ENCODE measurements around the gene APOBEC3A. TPM values are rescaled to one million over a fixed set of nuclear protein-coding genes. Genes with fewer than 3 reads are reported as not detected.

The APOBEC3A gene
- total RNA-seq, 1 donor from 2014 or later = not detected

DNA sequence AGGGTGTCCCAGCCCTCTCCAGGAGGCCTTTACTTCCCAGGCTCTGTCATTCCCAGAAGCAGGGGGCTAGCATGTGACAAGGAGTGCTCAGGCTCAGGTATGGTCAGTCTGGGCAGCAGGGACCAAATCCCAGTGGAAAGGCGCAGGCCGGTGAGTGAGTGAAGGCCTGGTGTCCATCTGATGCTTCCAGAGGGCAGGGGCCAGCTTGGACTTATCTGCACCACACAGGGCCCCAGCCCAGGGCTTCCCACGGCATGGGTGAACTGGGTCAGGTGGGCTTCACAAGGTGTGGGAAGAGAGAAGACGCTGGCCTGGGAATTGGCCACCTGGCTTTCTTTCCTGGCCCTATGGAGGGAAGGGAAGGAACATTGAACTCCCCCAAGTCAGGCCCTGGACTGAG lies 20.4 kb upstream of the APOBEC3A start:
- intact Hi-C loops (cut with micrococcal nuclease) = no loop called here
- TF ChIP-seq, protein P1, sequence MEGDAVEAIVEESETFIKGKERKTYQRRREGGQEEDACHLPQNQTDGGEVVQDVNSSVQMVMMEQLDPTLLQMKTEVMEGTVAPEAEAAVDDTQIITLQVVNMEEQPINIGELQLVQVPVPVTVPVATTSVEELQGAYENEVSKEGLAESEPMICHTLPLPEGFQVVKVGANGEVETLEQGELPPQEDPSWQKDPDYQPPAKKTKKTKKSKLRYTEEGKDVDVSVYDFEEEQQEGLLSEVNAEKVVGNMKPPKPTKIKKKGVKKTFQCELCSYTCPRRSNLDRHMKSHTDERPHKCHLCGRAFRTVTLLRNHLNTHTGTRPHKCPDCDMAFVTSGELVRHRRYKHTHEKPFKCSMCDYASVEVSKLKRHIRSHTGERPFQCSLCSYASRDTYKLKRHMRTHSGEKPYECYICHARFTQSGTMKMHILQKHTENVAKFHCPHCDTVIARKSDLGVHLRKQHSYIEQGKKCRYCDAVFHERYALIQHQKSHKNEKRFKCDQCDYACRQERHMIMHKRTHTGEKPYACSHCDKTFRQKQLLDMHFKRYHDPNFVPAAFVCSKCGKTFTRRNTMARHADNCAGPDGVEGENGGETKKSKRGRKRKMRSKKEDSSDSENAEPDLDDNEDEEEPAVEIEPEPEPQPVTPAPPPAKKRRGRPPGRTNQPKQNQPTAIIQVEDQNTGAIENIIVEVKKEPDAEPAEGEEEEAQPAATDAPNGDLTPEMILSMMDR (IDR thresholded peaks at IDR 0.05) = no peak
- no peak overlapping the region for H3K27ac Mint-ChIP-seq
- H3K36me3 Mint-ChIP-seq (ENCODE audit: low read depth) = no peaks in the 10 kb centered on the region
- no peak for ATAC-seq (ENCODE audit: low read depth)
- POLR2A ChIA-PET = no interaction called here
- peaks cover 13% of the 10 kb centered on the region for H3K27me3 Mint-ChIP-seq
- CTCF ChIA-PET = interaction anchor here (0.6 kb wide), 1 partner anchor 383 kb away, joined by 3 read pairs; no protein-coding TSS in a partner anchor
- no peaks in the 10 kb centered on the region for H3K9me3 Mint-ChIP-seq
- H3K4me1 Mint-ChIP-seq = peaks cover 16% of the 10 kb centered on the region
- no peak overlapping the region for H3K4me3 Mint-ChIP-seq
- no peak for DNase-seq

DNA sequence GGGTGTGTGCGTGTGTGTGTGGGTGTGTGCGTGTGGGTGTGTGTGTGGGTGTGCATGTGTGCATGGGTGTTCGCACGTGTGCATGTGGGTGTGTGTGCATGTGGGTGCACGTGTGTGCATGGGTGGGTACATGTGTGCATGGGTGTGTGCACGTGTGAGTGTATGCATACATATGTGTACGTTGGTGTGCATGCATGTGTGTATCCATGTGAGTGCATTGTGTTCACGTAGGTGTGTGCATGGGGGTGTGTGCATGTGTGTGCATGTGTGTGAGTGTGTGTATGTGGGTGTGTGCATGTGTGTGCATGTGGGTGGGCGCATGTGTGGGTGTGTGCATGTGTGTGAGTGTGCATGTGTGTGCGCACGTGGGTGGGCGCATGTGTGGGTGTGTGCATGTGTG lies 19.9 kb upstream of the APOBEC3A start:
- DNase-seq (no peak), ATAC-seq (ENCODE audit: low read depth) (no peak)
- H3K27me3 Mint-ChIP-seq = peaks cover 13% of the 10 kb centered on the region
- intact Hi-C loops (cut with micrococcal nuclease) = no loop called here
- TF ChIP-seq, protein P1 (IDR thresholded peaks at IDR 0.05) = no peak
- no peak overlapping the region for H3K4me3 Mint-ChIP-seq
- ChIA-PET POLR2A (no interaction called here), CTCF (no interaction called here)
- H3K27ac Mint-ChIP-seq = no peak overlapping the region
- H3K36me3 Mint-ChIP-seq (ENCODE audit: low read depth) = no peaks in the 10 kb centered on the region
- no peaks in the 10 kb centered on the region for H3K9me3 Mint-ChIP-seq
- peaks cover 21% of the 10 kb centered on the region for H3K4me1 Mint-ChIP-seq

DNA sequence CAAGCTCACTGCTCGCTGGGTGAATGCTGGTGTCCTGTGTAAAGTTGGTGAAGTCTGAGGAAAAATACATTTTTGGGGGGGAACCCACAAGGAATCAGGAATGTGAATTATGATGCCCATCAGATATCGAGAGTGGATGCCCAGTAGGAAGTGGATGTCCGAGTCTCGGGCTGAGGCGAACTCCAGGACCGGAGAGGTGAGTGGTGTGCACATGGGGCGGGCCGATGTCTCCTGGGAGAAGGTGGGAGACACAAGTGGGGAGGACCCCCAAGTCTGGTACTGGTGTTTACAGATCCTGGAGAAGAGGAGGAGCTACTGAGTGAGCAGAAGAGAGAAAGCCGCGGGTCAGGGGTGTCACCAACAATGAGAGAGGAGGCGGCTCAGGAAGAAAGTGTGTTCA lies 19.2 kb upstream of the APOBEC3A start:
- intact Hi-C loops (cut with micrococcal nuclease) = no loop called here
- CTCF ChIA-PET = no interaction called here

GRCh38 chr22:38938925-38939324 lies 18.5 kb upstream of the APOBEC3A start:
- Mint-ChIP-seq H3K9me3 (no peaks in the 10 kb centered on the region), H3K27me3 (peaks cover 16% of the 10 kb centered on the region), H3K4me3 (no peak overlapping the region), H3K27ac (no peak overlapping the region), H3K4me1 (peaks cover 34% of the 10 kb centered on the region), H3K36me3 (ENCODE audit: low read depth) (no peaks in the 10 kb centered on the region)
- ChIA-PET CTCF (no interaction called here), POLR2A (no interaction called here)
- no peak for DNase-seq
- TF ChIP-seq, protein P1 (IDR thresholded peaks at IDR 0.05) = no peak
- no peak for ATAC-seq (ENCODE audit: low read depth)
- intact Hi-C loops (cut with micrococcal nuclease) = no loop called here

More for the DNA sequence above, 19.2 kb upstream of the APOBEC3A start:
- Mint-ChIP-seq H3K36me3 (ENCODE audit: low read depth) (no peaks in the 10 kb centered on the region), H3K27me3 (peaks cover 13% of the 10 kb centered on the region), H3K27ac (peak overlapping the region; percentile 32), H3K9me3 (no peaks in the 10 kb centered on the region), H3K4me1 (peaks cover 28% of the 10 kb centered on the region), H3K4me3 (no peak overlapping the region)
- ATAC-seq (ENCODE audit: low read depth) = no peak
- POLR2A ChIA-PET = no interaction called here
- no peak for DNase-seq
- TF ChIP-seq, protein P1 (IDR thresholded peaks at IDR 0.05) = no peak

DNA sequence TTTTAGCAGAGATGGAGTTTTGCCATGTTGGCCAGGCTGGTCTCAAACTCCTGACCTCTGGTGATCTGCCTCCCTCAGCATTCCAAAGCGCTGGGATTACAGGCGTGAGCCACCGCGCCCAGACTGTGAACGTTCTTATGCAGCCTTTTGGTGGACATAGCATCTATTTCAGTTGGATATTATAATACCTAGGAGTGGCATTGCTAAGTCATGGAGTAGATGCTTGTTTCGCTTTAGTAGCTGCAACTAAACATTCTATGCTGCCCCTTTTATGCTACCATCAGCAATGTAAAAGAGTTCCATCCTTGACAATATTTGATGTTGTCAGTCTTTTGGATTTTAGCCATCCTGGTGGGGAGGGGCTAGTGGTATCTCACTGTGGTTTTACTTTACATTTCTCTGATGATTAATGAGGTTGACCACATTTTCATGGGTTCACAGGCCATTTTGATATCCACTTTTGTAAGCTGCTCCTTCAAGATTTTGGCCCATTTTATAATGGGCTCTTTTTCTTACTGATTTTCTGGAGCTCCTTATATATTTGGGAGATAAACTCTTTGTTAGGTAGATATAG lies 16.5 kb upstream of the APOBEC3A start:
- no peaks in the 10 kb centered on the region for H3K36me3 Mint-ChIP-seq (ENCODE audit: low read depth)
- CTCF ChIA-PET = interaction anchor here (1.0 to 1.7 kb wide), 3 partner anchors 15 to 71 kb away, joined by 3 to 8 read pairs (median 4); no protein-coding TSS in a partner anchor
- peak overlapping the region; percentile 82 for H3K27ac Mint-ChIP-seq
- TF ChIP-seq, protein P1 (IDR thresholded peaks at IDR 0.05) = no peak
- H3K4me3 Mint-ChIP-seq = peak overlapping the region; percentile 62
- intact Hi-C loops (cut with micrococcal nuclease) = loop anchor here (1.0 kb wide), 2 partner anchors 44 to 69 kb away; partner anchors contain the start of gene CBX6
- peaks cover 45% of the 10 kb centered on the region for H3K4me1 Mint-ChIP-seq
- H3K27me3 Mint-ChIP-seq = peaks cover 14% of the 10 kb centered on the region
- no peak for DNase-seq
- peak; percentile 9 for ATAC-seq (ENCODE audit: low read depth)
- POLR2A ChIA-PET = interaction anchor here (0.6 to 1.7 kb wide), 13 partner anchors 11 to 411 kb away, joined by 3 to 19 read pairs (median 4); partner anchors contain the start of genes APOBEC3B, CBX6 and RPL3
- no peaks in the 10 kb centered on the region for H3K9me3 Mint-ChIP-seq

All from activated B cell treated with CpG ODN at 0.5 μM for 24 hours (primary cell).